ENCODE results near the gene FLNB. TPM values are rescaled to one million over a fixed set of nuclear protein-coding genes. Genes with fewer than 3 reads are reported as not detected.

Gene FLNB
- total and polyA plus RNA-seq, 2 of the 8 experiments (the other 6 are each of a cell fraction or from before 2014, with no cell fraction given): 72.3 to 118 TPM

DNA sequence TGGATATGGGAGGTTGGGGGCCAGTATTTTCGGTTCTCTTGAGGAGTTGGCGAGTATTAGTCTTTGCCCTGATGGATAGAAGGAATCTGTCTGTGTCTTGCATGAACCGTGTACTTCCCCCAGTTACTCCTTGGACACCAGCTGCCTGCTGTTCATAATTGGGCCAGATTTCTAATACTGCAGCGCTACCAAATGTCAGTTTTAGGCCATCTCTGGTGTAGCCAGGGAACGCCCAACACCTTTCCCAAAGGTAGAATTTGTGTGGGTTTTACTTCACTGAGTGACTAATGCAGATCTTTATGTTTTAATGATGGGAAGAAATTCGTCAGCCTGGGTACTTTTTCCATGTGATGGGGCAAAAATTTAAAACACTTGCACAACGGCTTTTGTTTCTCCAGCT, 18.4 kb downstream of the FLNB start:
- Histone ChIP-seq H2BK15ac (ENCODE audit: low read length) (no peak overlapping the region), H3K4me3 (ENCODE audit: extremely low read depth in 1 of 4, insufficient read depth in 2 of 4, low read depth in 3 of 4, low read length in 4 of 4) (no peak overlapping the region), H3K23me2 (ENCODE audit: low read depth, low read length) (no peaks in the 10 kb centered on the region), H3K18ac (ENCODE audit: extremely low read depth, low read length) (no peak overlapping the region), H2BK20ac (ENCODE audit: low read length) (0 out of 2 replicates have a peak overlapping the region, but pooled peaks have one; percentile 43), H3K14ac (ENCODE audit: insufficient read length) (no peak overlapping the region), H2AFZ (ENCODE audit: low read length) (no peak overlapping the region), H3K4ac (replicated peaks; ENCODE audit: insufficient read length, low read depth, low read length) (no peak overlapping the region), H3K36me3 (ENCODE audit: control insufficient read depth in 2 of 4, insufficient read depth in 4 of 4, low read length in 3 of 4) (no peaks in the 10 kb centered on the region), H3K4me1 (replicated peaks in 1 of 4; ENCODE audit: control insufficient read depth in 3 of 4, insufficient read depth in 4 of 4, low read length in 3 of 4) (peaks cover 13 to 35% (median 23%) of the 10 kb centered on the region in 4 experiments), H4K5ac (ENCODE audit: insufficient read length, low read depth, low read length) (no peak overlapping the region), H3K27me3 (replicated peaks in 1 of 4; ENCODE audit: control insufficient read depth in 3 of 4, extremely low read depth in 1 of 4, insufficient read depth in 3 of 4, low read length in 3 of 4) (no peaks in the 10 kb centered on the region), H2AK5ac (ENCODE audit: low read depth, low read length) (peak overlapping the region; percentile 20; the same call in 1 of the 2 replicates), H3K4me2 (ENCODE audit: insufficient read depth in 1 of 2, low read depth in 2 of 2, low read length in 2 of 2) (no peak overlapping the region), H2BK5ac (ENCODE audit: low read depth, low read length) (no peak overlapping the region; the same call in 1 of the 2 replicates), H3K79me1 (ENCODE audit: low read depth, low read length) (peaks cover 20% of the 10 kb centered on the region), H3K79me2 (ENCODE audit: control insufficient read depth in 1 of 2, insufficient read depth in 2 of 2, low read length in 2 of 2) (peaks cover 3 to 89% of the 10 kb centered on the region in 2 experiments), H2BK120ac (replicated peaks; ENCODE audit: low read depth, low read length) (no peak overlapping the region), H2BK12ac (ENCODE audit: low read depth, low read length) (0 out of 2 replicates have a peak overlapping the region, but pooled peaks have one; percentile 30), H3K27ac (ENCODE audit: low read depth, low read length) (peak overlapping the region; percentile 1; the same call in 1 of the 2 replicates), H3K23ac (ENCODE audit: insufficient read length) (no peak overlapping the region), H3K56ac (replicated peaks; ENCODE audit: insufficient read length, low read depth, low read length) (no peak overlapping the region), H4K91ac (replicated peaks; ENCODE audit: insufficient read length, low read length) (no peak overlapping the region), H4K8ac (ENCODE audit: extremely low read depth, insufficient read depth, low read length) (no peak overlapping the region), H3K9ac (replicated peaks in 1 of 4; ENCODE audit: extremely low read depth in 1 of 4, low read depth in 3 of 4, low read length in 3 of 4) (no peak overlapping the region), H3K9me3 (ENCODE audit: insufficient read depth in 2 of 2, low read depth in 1 of 2, low read length in 1 of 2) (no peaks in the 10 kb centered on the region), H4K20me1 (replicated peaks in 1 of 2; ENCODE audit: control insufficient read depth in 1 of 2, insufficient read depth in 2 of 2, low read length in 2 of 2) (peaks cover 0 to 2% of the 10 kb centered on the region in 2 experiments)
- DNase-seq (ENCODE audit: low read depth in 1 of 2, low spot score in 2 of 2) (no peak), FAIRE-seq (no peak)
- POLR2A ChIA-PET (ENCODE audit: partially characterized antibody): interaction anchor here (0.6 to 1.3 kb wide), 6 partner anchors 10 to 1613 kb away, joined by 3 to 4 read pairs (median 3); no protein-coding TSS in a partner anchor
- CTCF ChIA-PET (ENCODE audit: partially characterized antibody): interaction anchor here (0.6 to 1.7 kb wide), 3 partner anchors 11 to 28 kb away, joined by 3 to 5 read pairs (median 3); no protein-coding TSS in a partner anchor
- WGBS, 2 experiments (ENCODE audit: extremely low coverage in 1 of 2, insufficient coverage in 1 of 2, insufficient read length in 1 of 2, insufficient replicate concordance in 2 of 2, low coverage in 1 of 2, low lambda C conversion rate in 2 of 2, missing lambda C conversion rate in 1 of 2): 86% methylated on average over 7 of the region's 7 CpGs; no CpG with 5 or more reads in 1 of the 2 experiments
- no peak for TF ChIP-seq NRF1 (IDR thresholded peaks at IDR 0.05; ENCODE audit: low read depth, low read length)
- TF ChIP-seq HDAC2 (IDR thresholded peaks at IDR 0.05; ENCODE audit: borderline replicate concordance in 1 of 2, low read depth in 2 of 2, low read length in 2 of 2): no peak
- TF ChIP-seq, protein P1, sequence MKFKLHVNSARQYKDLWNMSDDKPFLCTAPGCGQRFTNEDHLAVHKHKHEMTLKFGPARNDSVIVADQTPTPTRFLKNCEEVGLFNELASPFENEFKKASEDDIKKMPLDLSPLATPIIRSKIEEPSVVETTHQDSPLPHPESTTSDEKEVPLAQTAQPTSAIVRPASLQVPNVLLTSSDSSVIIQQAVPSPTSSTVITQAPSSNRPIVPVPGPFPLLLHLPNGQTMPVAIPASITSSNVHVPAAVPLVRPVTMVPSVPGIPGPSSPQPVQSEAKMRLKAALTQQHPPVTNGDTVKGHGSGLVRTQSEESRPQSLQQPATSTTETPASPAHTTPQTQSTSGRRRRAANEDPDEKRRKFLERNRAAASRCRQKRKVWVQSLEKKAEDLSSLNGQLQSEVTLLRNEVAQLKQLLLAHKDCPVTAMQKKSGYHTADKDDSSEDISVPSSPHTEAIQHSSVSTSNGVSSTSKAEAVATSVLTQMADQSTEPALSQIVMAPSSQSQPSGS (IDR thresholded peaks at IDR 0.05; ENCODE audit: low read length): no peak
- TF ChIP-seq GABPA (IDR thresholded peaks at IDR 0.05; ENCODE audit: borderline replicate concordance, insufficient read depth, low read length): no peak
- TF ChIP-seq BACH1 (IDR thresholded peaks at IDR 0.05; ENCODE audit: low read length): no peak
- TF ChIP-seq SAP30 (IDR thresholded peaks at IDR 0.05; ENCODE audit: insufficient read depth, insufficient replicate concordance, low read length): no peak
- no peak for TF ChIP-seq RXRA (IDR thresholded peaks at IDR 0.05; ENCODE audit: insufficient read depth, low read depth, low read length)
- TF ChIP-seq TBP (IDR thresholded peaks at IDR 0.05; ENCODE audit: low read depth, low read length): no peak
- no peak for TF ChIP-seq RNF2 (IDR thresholded peaks at IDR 0.05; ENCODE audit: borderline replicate concordance, low read depth, low read length, missing control alignments, poor library complexity, severe bottlenecking)
- TF ChIP-seq SIN3A (conservative IDR thresholded peaks at IDR 0.05 in 1 of 2, IDR thresholded peaks at IDR 0.05 in 1 of 2; ENCODE audit: low read depth in 1 of 2, low read length in 2 of 2): no peak
